Skin of body (tissue), 2 donors: ENCODE results near the gene MRPS12. TPM values are rescaled to one million over a fixed set of nuclear protein-coding genes. Genes with fewer than 3 reads are reported as not detected.
"Not testable (repeated sequence)": the region's sequence is repeated elsewhere in the genome, so short reads cannot be mapped to it uniquely, and the experiment has no call there.

Experiments
- DNase-seq: peaks from one replicate; lab custom pipeline; 2025; lab: John Stamatoyannopoulos, UW
- total RNA-seq: library from RNA; depleted of rRNA; stranded (reverse); fragments of >200 nt; gene quantifications from one replicate; pipeline ENCODE4 v1.2.3, GENCODE V29; 2014

The MRPS12 gene
- 14.5 TPM for total RNA-seq

GRCh38 chr19:38930776-38931520, at the start of gene MRPS12:
MRPS12 (plus strand) TSS chr19:38930944; CDS start chr19:38931295, 351 bp downstream.
- peak; percentile 98 for DNase-seq

GRCh38 chr19:38883286-38883685, 47.5 kb upstream of the MRPS12 start:
- DNase-seq, result no peak

GRCh38 chr19:38884691-38885090, 46.1 kb upstream of the MRPS12 start:
- not testable (repeated sequence) for DNase-seq

- DNase-seq, result no peak
These were observed 41.9 kb upstream of the MRPS12 start for GRCh38 chr19:38888876-38889275.

- DNase-seq, result no peak
These were observed 40.9 kb upstream of the MRPS12 start for GRCh38 chr19:38889803-38890202.

GRCh38 chr19:38890686-38891085, 40.1 kb upstream of the MRPS12 start:
- no peak for DNase-seq

GRCh38 chr19:38891771-38892170, 39.0 kb upstream of the MRPS12 start:
- no peak for DNase-seq

GRCh38 chr19:38892841-38893240, 37.9 kb upstream of the MRPS12 start:
- DNase-seq, result no peak

- DNase-seq, result no peak
These were observed 37.4 kb upstream of the MRPS12 start for GRCh38 chr19:38893341-38893771.

GRCh38 chr19:38894968-38895367, 35.8 kb upstream of the MRPS12 start:
- no peak for DNase-seq

- DNase-seq, result no peak
These were observed 31.8 kb upstream of the MRPS12 start for GRCh38 chr19:38898788-38899446.

- peak; percentile 100 for DNase-seq
These were observed 31.1 kb upstream of the MRPS12 start, which contains the start of the genes NFKBIB and SIRT2 for GRCh38 chr19:38899447-38900201. NFKBIB (plus strand) TSS chr19:38899969; CDS start chr19:38900033, 64 bp downstream. SIRT2 (minus strand) TSS chr19:38899618; CDS start chr19:38899521, 97 bp downstream.

- DNase-seq, result peak; percentile 74
These were observed 30.5 kb upstream of the MRPS12 start for GRCh38 chr19:38900202-38900629.

GRCh38 chr19:38900743-38901190, 30.0 kb upstream of the MRPS12 start:
- no peak for DNase-seq

GRCh38 chr19:38901683-38902082, 29.1 kb upstream of the MRPS12 start:
- DNase-seq, result no peak

GRCh38 chr19:38904581-38905539, 25.9 kb upstream of the MRPS12 start:
- no peak for DNase-seq

- DNase-seq, result no peak
These were observed 25.1 kb upstream of the MRPS12 start for GRCh38 chr19:38905620-38906019.

- DNase-seq, result no peak
These were observed 23.5 kb upstream of the MRPS12 start for GRCh38 chr19:38907227-38907626.

- DNase-seq, result no peak
These were observed 23.1 kb upstream of the MRPS12 start for GRCh38 chr19:38907670-38908069.

GRCh38 chr19:38908911-38909310, 21.8 kb upstream of the MRPS12 start:
- no peak for DNase-seq

- no peak for DNase-seq
These were observed 20.3 kb upstream of the MRPS12 start for GRCh38 chr19:38910488-38910887.
